ENCODE results near the gene NEUROD1.

- TF ChIP-seq POLR2A (IDR thresholded peaks at IDR 0.05) (no peak), CTCF (IDR thresholded peaks at IDR 0.05) (no peak), EP300 (IDR thresholded peaks at IDR 0.05; ENCODE audit: low read depth) (no peak), POLR2AphosphoS5 (IDR thresholded peaks at IDR 0.05) (no peak)
Measured at GRCh38 chr2:181656450-181657291, 23.6 kb downstream of the NEUROD1 start, which contains the start of gene CERKL.
